GM18526 (cell line): ENCODE measurements around the gene JUND.

ENCODE experiments used
- POLR2A ChIP-seq: IDR thresholded peaks from 3 replicates; pipeline ENCODE4 v1.6.1; 2011; ENCODE audit not compliant: insufficient read length; ENCODE audit errors: extremely low read depth

The JUND gene

DNA sequence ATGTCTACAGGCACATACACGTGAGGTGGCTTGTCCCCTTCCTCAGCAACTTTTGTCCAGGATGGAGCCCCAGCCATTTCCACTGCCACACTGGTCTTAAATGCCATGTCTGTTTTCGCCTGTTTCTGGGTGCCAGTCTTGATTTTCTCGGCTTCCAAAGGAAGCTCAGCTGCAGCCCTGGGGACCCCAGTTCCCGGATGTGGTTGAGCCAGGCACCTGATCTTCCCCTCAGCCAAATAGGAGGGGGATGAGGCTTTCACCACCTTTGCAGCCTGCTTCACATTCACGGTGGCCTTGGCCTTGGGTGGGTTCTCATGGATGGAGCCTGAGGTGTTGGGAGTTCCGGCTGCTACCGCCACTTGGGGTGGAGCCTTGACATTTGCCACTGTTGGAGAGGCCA, 15.8 kb downstream of the JUND start:
- no peak for TF ChIP-seq POLR2A

DNA sequence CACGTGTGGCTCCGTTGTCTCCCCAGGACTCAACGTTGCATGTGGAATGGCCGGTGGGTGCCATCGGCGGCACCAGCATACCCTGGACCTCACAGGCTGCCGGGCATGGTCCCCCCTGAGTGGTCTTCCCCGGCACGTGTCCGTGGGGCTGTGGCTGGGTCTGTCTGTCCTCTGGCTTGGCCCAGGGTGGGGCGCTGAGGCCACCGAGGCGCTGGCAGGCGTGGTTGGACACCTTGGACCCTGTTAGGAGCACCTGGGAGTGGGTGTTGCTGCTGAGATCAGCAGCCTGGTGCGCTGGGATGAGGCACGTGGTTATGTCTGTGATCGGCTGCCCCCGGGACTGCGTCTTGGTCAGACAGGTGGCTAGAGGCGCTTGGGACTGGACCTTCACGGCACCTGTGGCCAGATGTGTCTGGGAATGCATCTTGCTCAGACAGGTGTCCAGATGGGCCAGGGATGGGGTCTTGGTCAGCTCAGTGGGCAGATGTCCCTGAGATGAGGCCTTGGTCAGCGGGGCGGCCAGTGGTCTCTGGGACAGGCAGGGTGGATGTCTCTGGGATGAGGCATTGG, 16.4 kb downstream of the JUND start:
- TF ChIP-seq POLR2A: no peak

DNA sequence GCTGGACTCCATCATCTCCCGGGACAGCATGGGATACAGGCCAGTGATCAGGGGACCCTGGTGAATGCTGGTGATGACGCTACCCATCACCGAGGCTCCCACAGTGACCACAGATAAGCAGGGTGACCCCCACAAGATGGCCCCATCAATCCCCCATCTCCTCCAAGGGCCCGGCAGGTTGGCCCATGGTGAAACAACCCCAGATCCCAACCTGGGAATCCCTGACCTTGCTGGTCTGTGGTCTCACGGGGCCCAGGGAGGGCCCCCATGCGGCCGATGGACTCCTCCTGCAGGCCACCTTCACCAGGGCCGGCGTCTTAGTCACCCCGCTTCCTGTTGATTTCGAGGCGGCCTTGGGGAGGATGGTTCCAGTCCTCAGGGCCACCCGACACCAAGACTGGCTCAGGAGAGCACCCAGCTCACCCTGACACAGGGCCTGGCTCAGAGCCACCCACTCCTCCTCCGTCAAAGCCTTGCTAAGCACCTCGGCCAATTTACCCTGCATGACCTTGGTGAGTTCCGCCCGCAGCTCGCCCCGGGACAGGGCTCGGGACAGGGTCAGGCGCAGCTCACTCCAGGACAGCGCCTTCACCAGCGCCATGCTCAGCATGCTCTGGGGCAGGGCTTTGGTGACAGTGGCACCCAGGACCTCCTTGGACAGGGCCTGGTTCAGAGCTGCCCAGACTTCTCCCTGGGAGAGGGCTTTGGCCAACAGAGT, 17.1 kb downstream of the JUND start:
- no peak for TF ChIP-seq POLR2A

DNA sequence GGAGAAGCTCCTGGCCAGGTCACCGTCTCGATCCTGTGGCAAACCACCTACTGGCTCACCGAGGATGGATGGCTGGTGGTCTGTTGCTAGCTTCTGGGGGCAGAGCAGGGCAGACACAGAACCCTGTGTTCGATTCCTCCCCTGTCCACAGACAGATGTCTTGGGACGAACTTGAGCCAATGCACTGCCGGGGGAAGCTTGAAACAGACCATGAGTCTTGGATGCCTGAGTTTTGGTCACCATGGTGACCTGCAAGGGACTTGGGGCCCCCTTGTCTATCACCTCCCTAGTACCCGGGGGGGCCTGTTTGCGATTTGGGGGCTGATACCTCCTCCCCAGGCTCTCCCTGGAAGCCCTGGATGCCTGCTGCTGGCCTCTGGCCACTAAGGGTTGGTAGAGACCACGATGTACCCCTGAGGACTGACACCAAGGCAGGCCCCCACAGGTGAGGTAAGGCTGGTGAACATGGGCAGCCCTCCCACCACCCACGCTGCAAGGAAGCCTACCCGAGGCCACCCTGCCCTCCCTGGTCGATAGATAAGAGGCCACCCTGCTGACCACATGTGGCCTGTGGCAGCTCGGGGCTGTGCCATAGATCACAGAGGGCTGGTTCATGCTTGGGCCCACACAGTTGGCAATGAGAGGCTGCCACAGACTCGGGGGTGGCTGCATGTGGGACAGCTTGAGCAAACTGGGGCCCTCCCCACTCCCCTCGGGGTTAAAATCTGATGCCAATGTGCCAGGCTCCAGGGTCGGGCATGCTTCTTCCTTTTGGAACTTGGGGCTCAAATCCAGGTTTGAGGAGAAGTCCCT, 17.9 kb downstream of the JUND start:
- TF ChIP-seq POLR2A: no peak

DNA sequence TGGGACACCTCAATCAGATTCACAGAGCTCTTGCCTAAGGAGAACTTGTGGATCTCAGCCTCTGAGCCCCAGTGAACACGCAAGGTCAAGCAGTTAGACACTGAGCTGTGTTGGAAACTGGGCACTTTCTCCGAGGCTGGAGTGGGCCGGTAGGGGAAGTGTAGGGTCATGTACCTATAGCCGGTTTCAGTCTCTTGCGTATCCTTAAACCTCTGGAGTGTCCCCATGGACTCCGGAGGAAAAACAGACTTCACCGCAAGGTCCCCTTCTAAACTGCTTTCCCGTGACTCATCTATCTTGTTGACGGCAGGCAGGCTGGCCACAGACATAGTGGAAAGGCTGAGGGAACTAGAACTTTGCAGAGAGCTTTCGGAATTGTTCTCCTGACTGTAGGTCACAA, 18.5 kb downstream of the JUND start:
- no peak for TF ChIP-seq POLR2A

DNA sequence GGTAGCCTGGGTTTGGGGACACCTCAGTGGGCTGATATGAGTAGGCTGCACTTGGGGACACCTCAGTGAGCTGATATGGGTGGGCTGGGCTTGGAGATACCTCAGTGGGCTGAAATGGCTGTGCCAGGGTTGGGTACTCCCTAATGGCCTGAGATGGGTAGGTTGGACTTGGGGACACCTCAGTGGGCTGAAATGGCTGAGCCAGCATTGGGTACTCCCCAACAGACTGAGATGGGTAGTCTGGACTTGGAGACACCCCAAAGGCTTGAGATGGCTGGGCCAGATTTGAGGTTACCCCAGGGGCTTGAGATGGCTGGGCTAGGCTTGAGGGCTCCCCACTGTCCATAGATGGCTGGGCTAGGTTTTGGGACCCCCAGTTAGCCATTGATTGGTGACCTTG, 19.3 kb downstream of the JUND start:
- TF ChIP-seq POLR2A: no peak

DNA sequence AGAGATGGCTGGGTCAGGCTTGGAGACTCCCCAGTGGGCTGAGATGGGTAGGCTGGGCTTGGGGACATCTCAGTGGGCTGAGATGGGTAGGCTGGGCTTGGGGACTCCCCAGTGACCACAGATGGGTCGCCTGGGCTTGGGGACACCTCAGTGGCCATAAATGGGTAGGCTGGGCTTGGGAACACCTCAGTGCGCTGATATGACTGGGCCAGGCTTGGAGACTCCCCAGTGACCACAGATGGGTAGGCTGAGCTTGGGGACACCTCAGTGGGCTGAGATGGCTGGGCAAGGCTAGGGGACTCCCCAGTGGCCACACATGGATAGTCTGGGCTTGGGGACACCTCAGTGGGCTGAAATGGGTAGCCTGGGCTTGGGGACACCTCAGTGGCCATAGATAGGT, 19.9 kb downstream of the JUND start:
- TF ChIP-seq POLR2A: no peak

DNA sequence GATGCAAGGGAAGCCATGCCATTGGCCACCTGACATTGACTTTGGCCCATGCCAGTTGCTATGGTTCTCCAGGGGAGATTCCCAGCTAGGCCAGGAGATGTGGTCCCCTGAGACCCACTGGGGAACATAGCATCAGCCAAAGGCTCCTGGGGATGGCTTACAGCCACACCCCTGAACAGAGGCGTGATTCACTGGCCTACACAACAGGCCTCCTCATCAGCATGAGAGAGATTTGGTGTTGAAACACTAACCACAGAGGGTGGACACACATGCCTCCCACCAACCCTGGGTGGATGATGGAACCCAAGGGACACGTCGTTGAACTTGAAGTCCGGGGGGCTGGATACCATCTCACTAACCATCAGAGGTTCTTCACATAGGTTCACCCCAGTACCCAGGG, 21.5 kb downstream of the JUND start:
- TF ChIP-seq POLR2A: no peak

DNA sequence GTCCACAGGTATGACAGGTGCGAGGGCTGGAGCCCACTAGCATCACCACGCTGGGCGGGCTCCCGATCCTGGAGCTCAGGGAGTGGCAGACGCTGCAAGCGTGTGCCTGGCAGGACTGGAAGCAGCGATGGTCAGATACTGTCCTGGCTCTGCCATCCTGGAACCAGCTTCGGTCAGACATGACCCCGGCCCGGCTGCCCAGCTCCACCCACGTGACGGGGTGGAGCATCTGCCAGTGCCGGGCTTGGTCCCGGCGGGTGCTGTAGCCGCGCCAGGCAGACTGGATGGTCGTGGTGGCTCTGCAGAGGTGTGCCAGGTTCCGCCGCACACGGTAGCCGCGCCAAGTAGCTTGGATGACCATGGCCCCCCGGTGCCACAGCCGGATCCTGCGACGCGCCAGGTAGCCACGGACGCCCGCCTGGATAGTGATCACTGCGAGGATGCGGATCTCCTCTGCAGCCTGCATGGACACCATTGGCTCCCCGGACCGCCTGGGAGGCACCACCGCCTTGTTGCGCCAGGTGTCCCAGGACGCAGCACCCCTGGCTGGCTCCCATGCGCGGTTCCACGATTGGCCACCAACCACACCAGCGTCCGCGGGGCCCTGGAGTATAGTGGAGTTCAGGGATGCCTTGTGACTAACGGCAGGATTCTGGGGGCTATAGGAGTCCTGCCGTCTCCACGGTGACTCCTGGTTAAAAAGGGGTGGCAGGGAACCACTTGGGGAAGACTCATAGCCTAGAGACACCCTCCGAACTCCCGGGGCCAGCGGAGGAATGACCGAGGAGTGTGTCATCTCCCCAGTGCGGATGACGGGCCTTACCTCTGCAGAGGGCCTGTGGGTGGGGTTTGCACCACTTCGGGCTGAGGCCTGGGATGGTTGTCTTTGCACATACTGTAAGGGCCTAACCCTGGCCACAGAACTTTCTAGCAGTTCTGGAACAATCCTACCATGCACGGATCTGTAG, 23.6 kb downstream of the JUND start:
- no peak for TF ChIP-seq POLR2A

DNA sequence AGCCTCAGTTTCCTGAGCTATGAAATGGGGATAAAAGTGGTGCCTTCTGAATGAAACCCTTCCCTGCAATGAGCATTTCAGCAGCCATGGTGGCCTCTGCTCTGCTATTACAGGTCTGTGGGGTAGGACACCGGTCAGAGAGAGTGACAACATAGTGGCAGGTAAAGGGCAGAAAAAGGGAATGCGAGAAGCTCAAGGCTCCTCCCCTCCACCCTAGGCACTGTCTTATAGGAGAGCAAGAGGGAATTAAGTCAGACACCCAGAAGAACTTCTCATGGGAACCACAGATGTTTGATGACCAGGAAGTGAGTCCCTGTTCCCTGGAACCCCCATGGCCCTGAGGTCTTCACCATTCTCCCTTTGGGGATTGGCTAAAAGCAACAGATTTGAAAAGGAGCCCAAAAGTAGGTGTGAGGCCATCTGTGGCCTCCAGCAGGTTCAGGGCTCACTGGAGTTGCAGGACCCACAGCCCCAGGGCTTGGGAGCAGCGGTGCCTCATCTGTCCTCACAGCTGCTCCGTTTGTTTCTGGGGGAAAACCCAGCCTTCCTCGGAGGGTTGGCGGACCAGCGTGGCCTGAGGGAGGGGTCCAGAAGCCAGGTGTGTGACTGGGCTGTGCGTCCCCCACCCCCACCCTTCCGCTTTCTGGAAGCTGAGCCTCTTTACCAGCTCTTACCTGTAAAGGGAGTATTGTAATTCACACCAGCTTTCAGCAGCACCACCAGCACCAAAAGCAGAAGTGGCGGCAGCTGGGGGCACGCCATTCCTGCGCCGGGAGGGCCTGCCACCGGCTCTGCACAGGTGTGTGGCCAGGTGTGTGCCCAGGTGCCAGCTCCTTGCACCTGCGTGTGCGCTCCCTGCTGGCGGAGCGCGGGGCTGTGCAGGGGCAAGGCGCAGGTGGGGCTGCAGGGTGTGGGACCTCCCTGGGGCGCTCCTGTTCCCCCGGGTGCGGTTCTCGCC, 26.6 kb downstream of the JUND start:
- TF ChIP-seq POLR2A: no peak

DNA sequence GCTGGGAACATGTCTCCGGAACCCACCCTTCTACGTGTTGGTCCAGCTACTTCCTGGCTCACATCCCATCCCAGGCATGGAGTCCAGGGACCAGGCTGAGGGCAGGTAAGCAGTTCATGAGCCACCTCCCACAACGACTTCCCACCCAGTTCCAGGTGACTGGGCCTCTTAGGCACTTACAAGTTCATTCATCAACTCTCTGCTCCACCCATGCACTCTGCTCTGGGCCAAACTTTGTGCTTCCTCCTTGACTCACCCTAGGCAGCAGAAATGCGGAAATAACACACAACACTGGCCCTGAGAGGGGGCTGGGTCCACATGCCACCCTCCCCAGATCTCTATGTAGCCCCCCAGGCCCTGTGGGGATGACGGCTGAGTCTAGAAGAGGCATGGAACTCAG, 27.7 kb downstream of the JUND start:
- no peak for TF ChIP-seq POLR2A

DNA sequence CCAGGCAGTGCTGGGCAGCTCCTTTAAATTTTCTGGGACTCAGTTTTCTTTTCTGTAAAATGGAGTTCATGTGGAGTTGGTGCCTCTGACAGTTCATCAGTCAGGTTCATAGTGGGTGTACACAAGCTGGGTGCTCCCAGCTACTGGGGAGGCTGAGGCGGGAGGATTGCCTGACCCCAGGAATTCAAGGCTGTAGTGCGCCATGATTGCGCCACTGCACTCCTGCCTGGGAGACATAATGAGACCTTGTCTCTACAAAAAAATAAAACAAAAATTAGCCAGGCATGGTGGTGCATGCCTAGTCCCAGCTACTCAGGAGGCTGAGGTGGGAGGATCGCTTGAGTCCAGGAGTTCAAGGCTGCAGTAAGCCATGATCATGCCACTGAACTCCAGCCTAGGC, 28.3 kb downstream of the JUND start:
- no peak for TF ChIP-seq POLR2A

DNA sequence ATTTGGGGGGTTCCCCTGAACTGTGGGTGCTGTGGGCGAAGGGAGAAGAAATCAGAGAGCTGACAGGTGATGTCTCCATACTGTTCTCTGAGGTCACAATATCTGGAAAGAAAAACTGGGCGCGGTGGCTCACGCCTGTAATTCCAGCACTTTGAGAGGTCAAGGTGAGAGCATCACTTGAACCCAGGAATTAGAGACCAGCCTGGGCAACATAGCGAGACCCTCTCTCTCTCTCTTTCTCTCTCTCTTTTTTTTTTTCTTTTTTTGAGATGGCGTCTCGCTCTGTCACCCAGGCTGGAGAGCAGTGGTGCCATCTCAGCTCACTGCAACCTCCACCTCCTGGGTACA, 29.1 kb downstream of the JUND start:
- TF ChIP-seq POLR2A: no peak
